WI38 (cell line): ENCODE results near the gene CPLX1.

Experiments
- H3K4me3 ChIP-seq: 2 replicates; pipeline ENCODE4 v1.5.1; 2011; ENCODE audit warnings: low read depth, mild to moderate bottlenecking, control low read depth, low read length
- TF ChIP-seq, protein P1 (sequence below): IDR thresholded peaks from 2 replicates; pipeline ENCODE4 v1.5.1; 2012; ENCODE audit warnings: low read depth, mild to moderate bottlenecking, control low read depth, low read length

Gene CPLX1

DNA sequence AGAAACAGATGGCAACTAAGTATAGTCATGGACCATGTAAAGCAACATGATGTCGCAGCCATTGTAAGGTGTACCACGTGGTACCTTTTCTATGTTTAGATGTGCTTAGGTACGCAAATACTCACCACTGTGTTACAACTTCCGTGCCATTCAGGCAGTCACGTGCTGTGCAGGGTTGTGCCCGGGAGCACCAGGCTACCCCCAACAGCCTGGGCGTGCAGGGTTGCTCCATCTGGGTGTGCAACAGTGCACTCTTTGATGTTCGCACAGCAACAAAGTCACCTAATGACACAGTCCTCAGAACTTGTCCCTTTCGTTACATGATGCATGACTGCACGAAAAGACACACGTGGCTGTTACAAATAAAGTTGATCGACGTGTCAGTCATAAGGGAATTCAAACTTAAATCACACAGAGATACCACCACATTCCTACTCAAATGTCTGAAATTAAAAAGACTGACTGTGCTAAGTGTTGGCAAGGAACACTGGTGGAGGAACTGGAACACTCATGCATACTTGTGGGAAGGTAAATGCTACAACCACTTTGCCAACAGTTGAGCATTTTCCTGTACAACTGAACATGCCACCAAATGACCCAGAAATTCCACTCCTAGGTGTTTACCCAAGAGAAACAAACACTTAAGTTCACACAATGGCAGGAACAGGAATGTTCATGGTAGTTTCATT, 24.3 kb downstream of the CPLX1 start:
- H3K4me3 ChIP-seq: no peak overlapping the region
- TF ChIP-seq, protein P1, sequence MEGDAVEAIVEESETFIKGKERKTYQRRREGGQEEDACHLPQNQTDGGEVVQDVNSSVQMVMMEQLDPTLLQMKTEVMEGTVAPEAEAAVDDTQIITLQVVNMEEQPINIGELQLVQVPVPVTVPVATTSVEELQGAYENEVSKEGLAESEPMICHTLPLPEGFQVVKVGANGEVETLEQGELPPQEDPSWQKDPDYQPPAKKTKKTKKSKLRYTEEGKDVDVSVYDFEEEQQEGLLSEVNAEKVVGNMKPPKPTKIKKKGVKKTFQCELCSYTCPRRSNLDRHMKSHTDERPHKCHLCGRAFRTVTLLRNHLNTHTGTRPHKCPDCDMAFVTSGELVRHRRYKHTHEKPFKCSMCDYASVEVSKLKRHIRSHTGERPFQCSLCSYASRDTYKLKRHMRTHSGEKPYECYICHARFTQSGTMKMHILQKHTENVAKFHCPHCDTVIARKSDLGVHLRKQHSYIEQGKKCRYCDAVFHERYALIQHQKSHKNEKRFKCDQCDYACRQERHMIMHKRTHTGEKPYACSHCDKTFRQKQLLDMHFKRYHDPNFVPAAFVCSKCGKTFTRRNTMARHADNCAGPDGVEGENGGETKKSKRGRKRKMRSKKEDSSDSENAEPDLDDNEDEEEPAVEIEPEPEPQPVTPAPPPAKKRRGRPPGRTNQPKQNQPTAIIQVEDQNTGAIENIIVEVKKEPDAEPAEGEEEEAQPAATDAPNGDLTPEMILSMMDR: no peak

DNA sequence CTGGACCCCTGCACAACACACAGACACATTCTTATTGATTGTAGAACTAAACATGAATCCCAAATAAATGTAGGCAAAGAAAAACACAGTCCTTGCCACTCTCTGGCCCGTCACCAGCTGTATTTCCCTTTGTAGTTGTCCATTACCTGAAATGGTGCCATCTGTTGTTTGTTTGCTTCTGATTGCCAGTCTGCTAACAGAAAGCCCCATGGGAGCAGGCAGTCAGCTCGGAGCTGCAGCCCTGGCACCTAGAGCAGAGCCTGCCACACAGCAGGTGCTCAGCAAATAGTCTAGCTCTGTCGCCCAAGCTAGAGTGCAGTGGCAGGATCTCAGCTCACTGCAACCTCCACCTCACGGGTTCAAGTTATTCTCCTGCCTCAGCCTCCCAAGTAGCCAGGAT, 28.9 kb downstream of the CPLX1 start:
- H3K4me3 ChIP-seq: no peak overlapping the region
- TF ChIP-seq, protein P1: no peak

DNA sequence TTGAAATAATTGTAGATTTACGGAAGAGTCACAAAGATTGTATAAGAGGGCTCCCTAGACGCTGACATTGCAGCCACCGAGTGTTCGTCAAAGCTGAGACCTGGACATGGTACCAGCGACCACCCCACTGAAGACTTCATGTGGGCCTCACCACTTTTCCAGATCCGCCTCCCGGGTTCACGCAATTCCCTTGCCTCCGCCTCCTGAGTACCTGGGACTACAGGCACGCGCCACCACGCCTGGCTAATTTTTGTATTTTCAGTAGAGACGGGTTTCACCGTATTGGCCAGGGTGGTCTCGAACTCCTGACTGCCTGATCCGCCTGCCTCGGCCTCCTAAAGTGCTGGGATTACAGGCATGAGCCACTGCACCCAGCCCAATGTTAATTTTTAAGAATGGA, 29.7 kb downstream of the CPLX1 start:
- H3K4me3 ChIP-seq: no peak overlapping the region
- TF ChIP-seq, protein P1: no peak

DNA sequence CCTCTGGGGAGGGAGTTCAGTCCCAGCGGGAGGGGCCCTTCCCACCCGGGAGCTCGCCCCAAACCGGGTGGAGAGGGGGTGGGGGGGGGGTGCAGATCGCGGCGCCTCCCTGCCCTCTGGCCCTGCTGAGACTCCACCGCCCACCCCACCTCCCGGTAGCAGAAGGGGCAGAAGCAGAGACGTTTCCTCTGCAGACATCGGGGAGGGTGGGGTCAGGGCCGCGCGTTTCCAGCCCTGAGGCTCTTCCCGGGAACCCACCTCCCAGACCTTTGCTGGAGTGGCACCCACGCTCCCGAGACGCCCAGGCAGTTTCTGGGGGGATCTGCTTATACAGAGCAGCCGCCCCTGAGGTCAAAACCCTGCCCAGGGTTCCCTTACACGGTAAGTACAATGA, 30.2 kb downstream of the CPLX1 start:
- TF ChIP-seq, protein P1: no peak
- no peak overlapping the region for H3K4me3 ChIP-seq

DNA sequence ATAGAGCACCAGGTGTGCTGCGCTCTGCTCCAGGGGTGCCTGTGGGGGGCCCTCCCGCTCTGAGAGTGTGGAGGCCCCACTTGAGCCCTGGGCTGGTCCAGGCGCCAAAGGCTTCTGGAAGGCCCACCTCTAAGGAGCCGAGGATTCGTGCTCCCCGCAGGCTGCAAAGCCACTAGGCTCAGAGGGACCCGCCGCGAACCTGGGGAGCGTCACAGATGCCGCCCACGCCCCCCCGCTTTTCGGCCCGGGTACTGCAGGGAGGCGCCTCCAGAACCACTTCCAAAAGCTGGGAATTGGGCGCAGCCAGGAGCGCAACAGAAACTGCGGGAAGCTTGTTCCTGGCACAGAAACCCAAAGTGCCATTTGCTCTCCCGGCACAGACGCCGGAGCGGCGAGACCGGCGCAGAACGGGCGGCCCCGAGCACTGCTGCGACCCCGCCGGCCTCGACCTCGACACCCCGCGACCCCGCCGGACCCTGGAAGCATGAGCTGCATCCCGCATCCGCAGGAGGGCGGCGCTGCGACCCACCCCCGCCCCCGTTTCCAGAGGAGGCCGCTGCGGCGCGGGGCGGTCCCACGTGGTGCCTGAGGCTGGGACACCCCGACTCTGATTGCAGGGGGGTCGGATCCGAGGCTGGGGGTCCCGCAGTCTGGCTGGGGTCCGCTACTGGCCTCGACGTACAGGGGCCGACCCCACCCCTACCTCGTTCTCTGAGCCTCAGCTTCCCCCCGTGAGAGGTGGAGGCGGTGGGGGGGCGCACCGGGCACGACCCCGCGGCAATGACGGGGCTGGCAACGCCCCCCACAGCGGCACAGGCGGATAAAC, 30.8 kb downstream of the CPLX1 start:
- TF ChIP-seq, protein P1: no peak
- H3K4me3 ChIP-seq: no peak overlapping the region

DNA sequence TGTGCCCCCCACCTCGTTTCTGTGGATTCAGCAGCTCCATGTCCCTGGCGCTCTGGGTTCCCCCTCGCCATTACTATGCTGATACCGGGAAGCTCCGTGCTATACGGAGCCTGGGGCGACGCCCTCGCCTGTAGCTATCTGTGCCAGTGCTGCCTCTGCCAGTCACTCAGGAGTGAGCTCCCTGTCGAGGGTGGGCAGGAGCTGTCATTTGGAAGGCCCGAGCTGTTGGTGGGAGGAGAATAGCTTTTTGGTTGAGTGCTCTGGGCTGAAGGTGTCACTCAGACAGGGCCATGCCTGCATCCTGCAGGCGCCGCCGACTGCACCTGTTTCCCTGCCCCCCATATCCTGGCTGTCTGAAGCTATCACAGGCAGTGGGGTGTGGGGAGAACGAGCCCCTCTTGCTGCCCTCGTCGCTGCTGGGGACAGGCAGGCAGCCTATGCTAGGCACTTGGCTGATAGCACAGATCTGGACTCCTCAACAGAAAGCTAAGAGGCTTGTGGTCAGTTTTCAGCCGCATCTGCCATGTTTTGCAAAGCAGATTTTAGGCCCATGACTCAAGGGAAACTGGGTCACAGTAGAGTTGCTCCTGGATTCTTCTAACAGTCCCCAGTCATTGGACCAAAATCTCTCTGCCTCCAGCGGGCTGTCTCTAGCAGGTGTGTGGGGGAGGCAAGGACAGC, 31.8 kb downstream of the CPLX1 start:
- TF ChIP-seq, protein P1: no peak
- H3K4me3 ChIP-seq: no peak overlapping the region
